ENCODE results near the gene ADGRG2. TPM values are rescaled to one million over a fixed set of nuclear protein-coding genes. Genes with fewer than 3 reads are reported as not detected.

The ADGRG2 gene
- total RNA-seq, 2 donors from 2014 or later: 5.9 to 9.4 TPM

DNA sequence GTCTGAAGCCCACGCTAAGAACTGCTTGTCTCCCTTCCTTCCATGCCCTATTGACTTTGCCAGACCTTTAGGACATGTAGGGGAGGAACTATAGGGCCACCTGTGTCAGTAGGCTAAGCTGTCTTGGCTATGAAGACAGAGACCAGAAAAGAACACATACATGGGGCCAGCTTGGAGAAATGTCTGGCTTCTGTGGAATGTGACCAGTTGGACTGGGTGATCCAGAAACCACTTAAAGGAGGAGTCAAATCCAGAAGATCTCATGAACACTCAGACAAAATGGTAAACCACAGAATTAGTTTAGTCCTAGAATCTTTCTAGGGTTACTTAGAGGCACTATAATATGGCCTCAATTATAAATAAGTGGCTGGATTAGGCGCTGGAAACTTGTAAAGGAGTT lies 180.4 kb downstream of the ADGRG2 start:
- no peak overlapping the region for H3K4me3 Mint-ChIP-seq
- H3K4me1 Mint-ChIP-seq: peaks cover 15% of the 10 kb centered on the region
- no peak overlapping the region for H3K9ac ChIP-seq (ENCODE audit: extremely low read depth, low read length, poor library complexity, severe bottlenecking)
- H3K4me1 ChIP-seq (ENCODE audit: control insufficient read depth, insufficient read depth, low read length): no peaks in the 10 kb centered on the region
- peaks cover 58% of the 10 kb centered on the region for H3K9me3 Mint-ChIP-seq
- TF ChIP-seq, protein P1, sequence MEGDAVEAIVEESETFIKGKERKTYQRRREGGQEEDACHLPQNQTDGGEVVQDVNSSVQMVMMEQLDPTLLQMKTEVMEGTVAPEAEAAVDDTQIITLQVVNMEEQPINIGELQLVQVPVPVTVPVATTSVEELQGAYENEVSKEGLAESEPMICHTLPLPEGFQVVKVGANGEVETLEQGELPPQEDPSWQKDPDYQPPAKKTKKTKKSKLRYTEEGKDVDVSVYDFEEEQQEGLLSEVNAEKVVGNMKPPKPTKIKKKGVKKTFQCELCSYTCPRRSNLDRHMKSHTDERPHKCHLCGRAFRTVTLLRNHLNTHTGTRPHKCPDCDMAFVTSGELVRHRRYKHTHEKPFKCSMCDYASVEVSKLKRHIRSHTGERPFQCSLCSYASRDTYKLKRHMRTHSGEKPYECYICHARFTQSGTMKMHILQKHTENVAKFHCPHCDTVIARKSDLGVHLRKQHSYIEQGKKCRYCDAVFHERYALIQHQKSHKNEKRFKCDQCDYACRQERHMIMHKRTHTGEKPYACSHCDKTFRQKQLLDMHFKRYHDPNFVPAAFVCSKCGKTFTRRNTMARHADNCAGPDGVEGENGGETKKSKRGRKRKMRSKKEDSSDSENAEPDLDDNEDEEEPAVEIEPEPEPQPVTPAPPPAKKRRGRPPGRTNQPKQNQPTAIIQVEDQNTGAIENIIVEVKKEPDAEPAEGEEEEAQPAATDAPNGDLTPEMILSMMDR (conservative IDR thresholded peaks at IDR 0.05): no peak
- no peaks in the 10 kb centered on the region for H3K27me3 ChIP-seq (ENCODE audit: control insufficient read depth, insufficient read depth, low read length, poor library complexity, severe bottlenecking)
- WGBS, 2 experiments (ENCODE audit: insufficient coverage in 1 of 2, insufficient read length in 1 of 2): 94% methylated on average over 2 of the region's 2 CpGs; no CpG with 5 or more reads in 1 of the 2 experiments
- peaks cover 44% of the 10 kb centered on the region for H3K36me3 Mint-ChIP-seq (ENCODE audit: low read depth)
- H3K4me3 ChIP-seq (ENCODE audit: low read length): no peak overlapping the region
- H3K27me3 Mint-ChIP-seq (ENCODE audit: insufficient read depth): no peaks in the 10 kb centered on the region
- no peak overlapping the region for H3K27ac ChIP-seq (ENCODE audit: low read depth, low read length)
- no peak for DNase-seq
- H3K9me3 ChIP-seq (ENCODE audit: control insufficient read depth, low read length): no peaks in the 10 kb centered on the region
- no peaks in the 10 kb centered on the region for H3K36me3 ChIP-seq (ENCODE audit: control insufficient read depth, insufficient read depth, low read length)
- no peak overlapping the region for H3K27ac Mint-ChIP-seq

Other genes with a start within 250 kb of the ADGRG2 start
- 10 to 100 TPM; 32.5 to 33.0 TPM for gene PHKA2, start 138.4 kb downstream of the ADGRG2 start, total RNA-seq
- 100 to 1,000 TPM; 341 to 362 TPM for gene PDHA1, start 221.5 kb upstream of the ADGRG2 start, total RNA-seq

Data from endodermal cell (in vitro differentiated cells).